HEK293 (cell line): Measurements from ENCODE around the gene PRDX3.

Experiments used
- CTCF ChIA-PET: fragments of 350-600 bp; formaldehyde crosslinking; extraction: SDS; loops from one replicate; lab custom pipeline; 2021; ENCODE audit warnings: antibody characterized with exemption; lab: Yijun Ruan, JAX
- POLR2A ChIA-PET: fragments of 300-600 bp; formaldehyde crosslinking; extraction: SDS; loops from one replicate; lab custom pipeline; 2020; ENCODE audit warnings: antibody characterized with exemption, inconsistent platforms; lab: Yijun Ruan, JAX
- H3K27ac ChIP-seq: fragments of 200-500 bp; sonication (Bioruptor generic); 2 replicates; pipeline ENCODE4 v1.5.1; 2014; ENCODE audit warnings: low read depth, low read length, control low read depth, inconsistent platforms; ENCODE audit errors: extremely low read depth
- H3K36me3 ChIP-seq, 2 experiments: fragments of 200-500 bp in 1 of 2; sonication (Bioruptor generic) in 1 of 2; 1 replicate in 1 of 2; 2 replicates in 1 of 2; pipeline ENCODE4 v1.5.1; 2014 to 2017; ENCODE audit warnings: inconsistent platforms in 2 of 2, low read length in 2 of 2; ENCODE audit not compliant: control insufficient read depth in 2 of 2, insufficient read depth in 1 of 2
- H3K4me1 ChIP-seq: fragments of 200-500 bp; sonication (Bioruptor generic); 2 replicates; pipeline ENCODE4 v1.5.1; 2014; ENCODE audit warnings: mild to moderate bottlenecking, low read length, inconsistent platforms; ENCODE audit not compliant: control insufficient read depth, insufficient read depth
- H3K4me3 ChIP-seq: 2 replicates; pipeline ENCODE4 v1.5.1; 2011; ENCODE audit warnings: low read depth, mild to moderate bottlenecking, control low read depth, low read length, moderate library complexity
- H3K9me3 ChIP-seq: fragments of 200-500 bp; sonication (Bioruptor generic); 2 replicates; pipeline ENCODE4 v1.5.1; 2014; ENCODE audit warnings: low read depth, low read length, inconsistent platforms; ENCODE audit not compliant: control insufficient read depth, insufficient read depth
- ELK4 ChIP-seq: IDR thresholded peaks from 2 replicates; pipeline ENCODE4 v1.6.1; 2011; ENCODE audit warnings: mild to moderate bottlenecking, low read depth, low read length, borderline replicate concordance
- PBX3 ChIP-seq: sonication (generic); formaldehyde crosslinking; IDR thresholded peaks from 2 replicates; pipeline ENCODE4 v1.8.1; 2022; ENCODE audit warnings: mild to moderate bottlenecking, moderate library complexity, missing genetic modification reagents
- PRDM4 ChIP-seq: fragments of 450-650 bp; formaldehyde crosslinking; IDR thresholded peaks from 2 replicates; pipeline ENCODE4 v1.5.1; 2017; ENCODE audit warnings: missing biosample characterization, missing genetic modification characterization
- RBAK ChIP-seq: fragments of 450-650 bp; formaldehyde crosslinking; IDR thresholded peaks from 2 replicates; pipeline ENCODE4 v1.5.1; 2016; ENCODE audit warnings: missing biosample characterization, missing genetic modification characterization
- SALL2 ChIP-seq: fragments of 450-650 bp; formaldehyde crosslinking; IDR thresholded peaks from 2 replicates; pipeline ENCODE4 v1.5.0; 2017; ENCODE audit warnings: missing biosample characterization, mild to moderate bottlenecking, missing genetic modification characterization, borderline replicate concordance
- SCRT1 ChIP-seq: fragments of 450-650 bp; formaldehyde crosslinking; IDR thresholded peaks from 2 replicates; pipeline ENCODE4 v1.5.1; 2016; ENCODE audit warnings: missing biosample characterization, missing genetic modification characterization, borderline replicate concordance
- SCRT2 ChIP-seq: fragments of 450-650 bp; formaldehyde crosslinking; IDR thresholded peaks from 2 replicates; pipeline ENCODE4 v1.5.1; 2016; ENCODE audit warnings: missing biosample characterization, missing genetic modification characterization
- SETDB1 ChIP-seq: IDR thresholded peaks from one replicate; pipeline ENCODE4 v1.6.1; 2017; ENCODE audit warnings: mild to moderate bottlenecking, low read length, moderate library complexity, mixed read lengths; ENCODE audit not compliant: insufficient read length
- WT1 ChIP-seq: fragments of 450-650 bp; formaldehyde crosslinking; IDR thresholded peaks from 2 replicates; pipeline ENCODE4 v1.5.1; 2016; ENCODE audit warnings: missing biosample characterization, missing genetic modification characterization
- ZBTB8A ChIP-seq: fragments of 450-650 bp; formaldehyde crosslinking; IDR thresholded peaks from 2 replicates; pipeline ENCODE4 v1.5.1; 2016; ENCODE audit warnings: missing biosample characterization, missing genetic modification characterization
- ZNF280D ChIP-seq: fragments of 450-650 bp; formaldehyde crosslinking; IDR thresholded peaks from 2 replicates; pipeline ENCODE4 v1.5.1; 2016; ENCODE audit warnings: missing biosample characterization, missing genetic modification characterization
- ZNF324 ChIP-seq: fragments of 450-650 bp; formaldehyde crosslinking; IDR thresholded peaks from 2 replicates; pipeline ENCODE4 v1.5.1; 2016; ENCODE audit warnings: missing biosample characterization, missing genetic modification characterization
- ZNF335 ChIP-seq: fragments of 450-650 bp; formaldehyde crosslinking; conservative IDR thresholded peaks from 2 replicates; pipeline ENCODE4 v1.5.1; 2016; ENCODE audit warnings: missing biosample characterization, missing genetic modification characterization
- ZNF37A ChIP-seq: fragments of 450-650 bp; IDR thresholded peaks from 2 replicates; pipeline ENCODE4 v1.5.1; 2018; ENCODE audit warnings: missing biosample characterization, missing genetic modification characterization
- ZNF394 ChIP-seq: fragments of 450-650 bp; formaldehyde crosslinking; IDR thresholded peaks from 2 replicates; pipeline ENCODE4 v1.5.1; 2016; ENCODE audit warnings: missing biosample characterization, missing genetic modification characterization, mild to moderate bottlenecking, moderate library complexity, borderline replicate concordance
- ZNF623 ChIP-seq: fragments of 450-650 bp; formaldehyde crosslinking; IDR thresholded peaks from 2 replicates; pipeline ENCODE4 v1.5.1; 2016; ENCODE audit warnings: missing biosample characterization, missing genetic modification characterization
- ZNF660 ChIP-seq: fragments of 450-650 bp; IDR thresholded peaks from 2 replicates; pipeline ENCODE4 v1.5.1; 2018; ENCODE audit warnings: missing biosample characterization, mild to moderate bottlenecking, missing genetic modification characterization
- ZSCAN4 ChIP-seq: fragments of 450-650 bp; formaldehyde crosslinking; IDR thresholded peaks from 2 replicates; pipeline ENCODE4 v1.5.1; 2017; ENCODE audit warnings: missing biosample characterization, missing genetic modification characterization
- TF ChIP-seq, protein P1 (sequence below): fragments of 450-650 bp; formaldehyde crosslinking; IDR thresholded peaks from 2 replicates; pipeline ENCODE4 v1.5.1; 2016; ENCODE audit warnings: missing biosample characterization, missing genetic modification characterization
- TF ChIP-seq, protein P2 (sequence below): fragments of 450-650 bp; formaldehyde crosslinking; optimal IDR thresholded peaks from 2 replicates; pipeline ENCODE3; 2016; ENCODE audit warnings: missing biosample characterization, mild to moderate bottlenecking, missing genetic modification characterization
- TF ChIP-seq, protein P3 (sequence below): fragments of 450-650 bp; formaldehyde crosslinking; IDR thresholded peaks from 2 replicates; pipeline ENCODE4 v1.5.1; 2016; ENCODE audit warnings: missing biosample characterization, missing genetic modification characterization, low read depth
- TF ChIP-seq, protein P4 (sequence below): fragments of 450-650 bp; formaldehyde crosslinking; IDR thresholded peaks from 2 replicates; pipeline ENCODE4 v1.5.1; 2016; ENCODE audit warnings: missing biosample characterization, missing genetic modification characterization

PRDX3 gene

DNA sequence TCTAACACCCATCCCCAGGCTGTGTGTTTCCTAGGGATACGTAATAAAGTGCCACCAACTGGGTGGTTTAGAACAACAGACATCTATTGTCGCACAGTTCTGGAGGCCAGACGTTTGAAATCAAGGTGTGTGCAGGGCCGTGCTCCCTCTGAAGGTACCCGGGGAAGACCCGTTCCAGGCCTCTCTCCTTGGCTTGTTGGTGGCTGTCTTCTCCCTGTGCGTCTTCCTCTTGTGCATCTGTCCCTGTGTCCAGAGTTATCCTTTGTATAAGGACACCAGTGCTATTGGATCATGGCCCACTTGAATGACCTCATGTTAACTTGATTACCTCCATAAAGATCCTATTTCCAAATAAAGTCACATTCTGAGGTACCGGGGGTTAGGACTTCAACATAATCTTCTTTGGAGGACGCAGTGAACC is 44.4 kb upstream of the PRDX3 start:
- Histone ChIP-seq H3K36me3 (no peaks in the 10 kb centered on the region), H3K9me3 (no peaks in the 10 kb centered on the region), H3K4me3 (no peak overlapping the region), H3K27ac (no peak overlapping the region), H3K4me1 (peaks cover 17% of the 10 kb centered on the region)
- CTCF ChIA-PET = interaction anchor here (0.7 to 1.1 kb wide), 3 partner anchors 13 to 238 kb away, joined by 3 to 4 read pairs (median 4); no protein-coding TSS in a partner anchor
- POLR2A ChIA-PET = interaction anchor here (1.2 kb wide), 1 partner anchor 15 kb away, joined by 3 read pairs; no protein-coding TSS in a partner anchor
- TF ChIP-seq SCRT2 (tag by site-specific recombination) = no peak
- TF ChIP-seq SETDB1 = no peak
- TF ChIP-seq, protein P1, sequence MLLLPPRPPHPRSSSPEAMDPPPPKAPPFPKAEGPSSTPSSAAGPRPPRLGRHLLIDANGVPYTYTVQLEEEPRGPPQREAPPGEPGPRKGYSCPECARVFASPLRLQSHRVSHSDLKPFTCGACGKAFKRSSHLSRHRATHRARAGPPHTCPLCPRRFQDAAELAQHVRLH (tag by site-specific recombination) = peak; percentile 34; the same call in 1 of the 2 replicates
- TF ChIP-seq, protein P2, sequence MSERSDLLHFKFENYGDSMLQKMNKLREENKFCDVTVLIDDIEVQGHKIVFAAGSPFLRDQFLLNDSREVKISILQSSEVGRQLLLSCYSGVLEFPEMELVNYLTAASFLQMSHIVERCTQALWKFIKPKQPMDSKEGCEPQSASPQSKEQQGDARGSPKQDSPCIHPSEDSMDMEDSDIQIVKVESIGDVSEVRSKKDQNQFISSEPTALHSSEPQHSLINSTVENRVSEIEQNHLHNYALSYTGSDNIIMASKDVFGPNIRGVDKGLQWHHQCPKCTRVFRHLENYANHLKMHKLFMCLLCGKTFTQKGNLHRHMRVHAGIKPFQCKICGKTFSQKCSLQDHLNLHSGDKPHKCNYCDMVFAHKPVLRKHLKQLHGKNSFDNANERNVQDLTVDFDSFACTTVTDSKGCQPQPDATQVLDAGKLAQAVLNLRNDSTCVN (tag by site-specific recombination) = no peak
- TF ChIP-seq SALL2 = no peak
- TF ChIP-seq SCRT1 (tag by site-specific recombination) = no peak
- TF ChIP-seq ZSCAN4 (tag by site-specific recombination) = no peak
- no peak for TF ChIP-seq WT1 (tag by site-specific recombination)
- no peak for TF ChIP-seq ELK4
- TF ChIP-seq ZNF37A (tag by site-specific recombination) = no peak
- TF ChIP-seq, protein P3, sequence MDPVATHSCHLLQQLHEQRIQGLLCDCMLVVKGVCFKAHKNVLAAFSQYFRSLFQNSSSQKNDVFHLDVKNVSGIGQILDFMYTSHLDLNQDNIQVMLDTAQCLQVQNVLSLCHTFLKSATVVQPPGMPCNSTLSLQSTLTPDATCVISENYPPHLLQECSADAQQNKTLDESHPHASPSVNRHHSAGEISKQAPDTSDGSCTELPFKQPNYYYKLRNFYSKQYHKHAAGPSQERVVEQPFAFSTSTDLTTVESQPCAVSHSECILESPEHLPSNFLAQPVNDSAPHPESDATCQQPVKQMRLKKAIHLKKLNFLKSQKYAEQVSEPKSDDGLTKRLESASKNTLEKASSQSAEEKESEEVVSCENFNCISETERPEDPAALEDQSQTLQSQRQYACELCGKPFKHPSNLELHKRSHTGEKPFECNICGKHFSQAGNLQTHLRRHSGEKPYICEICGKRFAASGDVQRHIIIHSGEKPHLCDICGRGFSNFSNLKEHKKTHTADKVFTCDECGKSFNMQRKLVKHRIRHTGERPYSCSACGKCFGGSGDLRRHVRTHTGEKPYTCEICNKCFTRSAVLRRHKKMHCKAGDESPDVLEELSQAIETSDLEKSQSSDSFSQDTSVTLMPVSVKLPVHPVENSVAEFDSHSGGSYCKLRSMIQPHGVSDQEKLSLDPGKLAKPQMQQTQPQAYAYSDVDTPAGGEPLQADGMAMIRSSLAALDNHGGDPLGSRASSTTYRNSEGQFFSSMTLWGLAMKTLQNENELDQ = no peak
- peak; percentile 36; the same call in 1 of the 2 replicates for TF ChIP-seq ZNF335 (tag by site-specific recombination)
- no peak; the same call in 1 of the 2 replicates for TF ChIP-seq ZNF660 (tag by site-specific recombination)
- peak; percentile 33; the same call in 1 of the 2 replicates for TF ChIP-seq ZNF324
- no peak for TF ChIP-seq PBX3 (CRISPR knock-in tag)
- no peak for TF ChIP-seq PRDM4
- peak; percentile 13; the same call in 1 of the 2 replicates for TF ChIP-seq ZNF623 (tag by site-specific recombination)
- TF ChIP-seq, protein P4, sequence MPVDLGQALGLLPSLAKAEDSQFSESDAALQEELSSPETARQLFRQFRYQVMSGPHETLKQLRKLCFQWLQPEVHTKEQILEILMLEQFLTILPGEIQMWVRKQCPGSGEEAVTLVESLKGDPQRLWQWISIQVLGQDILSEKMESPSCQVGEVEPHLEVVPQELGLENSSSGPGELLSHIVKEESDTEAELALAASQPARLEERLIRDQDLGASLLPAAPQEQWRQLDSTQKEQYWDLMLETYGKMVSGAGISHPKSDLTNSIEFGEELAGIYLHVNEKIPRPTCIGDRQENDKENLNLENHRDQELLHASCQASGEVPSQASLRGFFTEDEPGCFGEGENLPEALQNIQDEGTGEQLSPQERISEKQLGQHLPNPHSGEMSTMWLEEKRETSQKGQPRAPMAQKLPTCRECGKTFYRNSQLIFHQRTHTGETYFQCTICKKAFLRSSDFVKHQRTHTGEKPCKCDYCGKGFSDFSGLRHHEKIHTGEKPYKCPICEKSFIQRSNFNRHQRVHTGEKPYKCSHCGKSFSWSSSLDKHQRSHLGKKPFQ (tag by site-specific recombination) = no peak
- no peak for TF ChIP-seq ZNF280D (tag by site-specific recombination)
- TF ChIP-seq RBAK (tag by site-specific recombination) = no peak
- TF ChIP-seq ZBTB8A (tag by site-specific recombination) = no peak; the same call in 1 of the 2 replicates
- TF ChIP-seq ZNF394 (tag by site-specific recombination) = no peak
